GM08714 (cell line): ENCODE data around the gene SPG7.

ENCODE experiments used
- H3K4me3 ChIP-seq: fragments of 200-500 bp; sonication (Bioruptor generic); 2 replicates; pipeline ENCODE4 v1.5.1; 2014; ENCODE audit warnings: mild to moderate bottlenecking, low read length, inconsistent platforms
- ZNF274 ChIP-seq: IDR thresholded peaks from 2 replicates; pipeline ENCODE4 v1.6.1; 2012; ENCODE audit warnings: mild to moderate bottlenecking, low read depth, low read length

Gene SPG7

GRCh38 chr16:89491974-89492687 is 16.1 kb upstream of the SPG7 start:
- no peak for TF ChIP-seq ZNF274
- peak overlapping the region; percentile 94; the same call in 1 of the 2 replicates for H3K4me3 ChIP-seq

GRCh38 chr16:89493776-89494175 is 14.4 kb upstream of the SPG7 start:
- no peak for TF ChIP-seq ZNF274
- no peak overlapping the region for H3K4me3 ChIP-seq

DNA sequence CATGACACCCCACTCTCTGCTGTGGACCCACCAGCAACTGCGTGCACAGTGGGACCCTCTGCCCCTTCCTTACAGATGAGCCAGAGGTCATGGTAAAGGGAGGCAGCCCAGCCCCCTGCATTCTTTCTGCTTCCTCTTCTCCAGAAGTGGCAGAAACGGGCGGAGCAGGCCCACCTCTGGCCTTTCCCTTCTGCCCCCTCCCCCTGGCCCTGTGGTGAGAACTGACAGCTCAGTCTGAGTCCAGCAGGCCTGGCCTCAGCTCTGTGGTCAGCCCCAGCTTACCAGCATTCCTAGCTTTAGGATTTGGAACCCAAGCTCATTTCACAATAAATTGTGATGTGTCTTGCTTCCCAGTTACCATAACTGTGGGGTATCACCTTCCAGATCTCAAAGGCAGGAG is 13.1 kb upstream of the SPG7 start:
- H3K4me3 ChIP-seq = no peak overlapping the region
- no peak for TF ChIP-seq ZNF274

GRCh38 chr16:89498839-89499238 is 9.4 kb upstream of the SPG7 start:
- H3K4me3 ChIP-seq = no peak overlapping the region
- TF ChIP-seq ZNF274 = no peak

DNA sequence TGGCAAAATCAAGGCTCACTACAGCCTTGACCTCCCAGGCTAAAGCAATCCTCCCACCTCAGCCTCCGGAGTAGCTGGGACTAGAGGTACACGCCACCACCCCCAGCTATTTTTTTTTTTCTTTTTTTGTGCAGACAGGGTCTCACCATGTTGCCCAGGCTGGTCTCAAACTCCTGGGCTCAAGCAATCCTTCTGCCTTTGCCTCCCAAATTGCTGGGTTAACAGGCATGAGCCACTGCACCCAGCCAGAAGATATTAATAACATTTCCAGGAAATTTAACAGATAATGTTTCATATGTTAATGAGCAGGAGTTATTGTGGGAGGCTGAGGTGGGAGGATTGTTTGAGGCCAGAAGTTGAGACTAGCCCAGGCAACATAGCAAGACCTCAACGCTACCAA is 8.4 kb upstream of the SPG7 start:
- no peak overlapping the region for H3K4me3 ChIP-seq
- TF ChIP-seq ZNF274 = no peak

GRCh38 chr16:89502081-89502843 is 5.9 kb upstream of the SPG7 start:
- no peak for TF ChIP-seq ZNF274
- no peak overlapping the region for H3K4me3 ChIP-seq

- TF ChIP-seq ZNF274 = no peak
- H3K4me3 ChIP-seq = no peak overlapping the region
These were observed 4.1 kb upstream of the SPG7 start for GRCh38 chr16:89504091-89504490.

- no peak for TF ChIP-seq ZNF274
- peak overlapping the region; percentile 30; the same call in 1 of the 2 replicates for H3K4me3 ChIP-seq
These were observed 2.7 kb upstream of the SPG7 start for GRCh38 chr16:89505204-89506112.

DNA sequence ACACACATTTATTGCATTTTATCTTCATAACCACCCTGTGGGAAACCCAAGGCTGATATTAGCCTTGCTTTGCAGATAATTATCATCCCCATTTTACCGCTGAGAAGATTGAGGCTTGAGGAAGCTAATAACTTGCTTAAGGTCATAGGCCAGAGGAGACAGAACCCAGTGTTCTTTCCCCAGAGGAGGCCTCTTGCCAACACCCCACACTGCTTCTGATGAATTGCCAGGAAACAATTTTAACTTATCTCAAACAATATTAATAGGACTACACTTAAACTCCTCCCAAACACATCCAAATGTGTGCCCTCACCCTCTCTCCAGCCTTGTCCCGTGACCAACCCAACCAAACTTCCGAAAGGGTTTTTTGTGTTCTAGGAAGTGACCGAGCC is 2.1 kb upstream of the SPG7 start:
- no peak for TF ChIP-seq ZNF274
- peak overlapping the region; percentile 30; the same call in 1 of the 2 replicates for H3K4me3 ChIP-seq

- TF ChIP-seq ZNF274 = no peak
- H3K4me3 ChIP-seq = peak overlapping the region; percentile 88; the same call in 1 of the 2 replicates
These were observed 1.4 kb upstream of the SPG7 start for GRCh38 chr16:89506791-89507191.

DNA sequence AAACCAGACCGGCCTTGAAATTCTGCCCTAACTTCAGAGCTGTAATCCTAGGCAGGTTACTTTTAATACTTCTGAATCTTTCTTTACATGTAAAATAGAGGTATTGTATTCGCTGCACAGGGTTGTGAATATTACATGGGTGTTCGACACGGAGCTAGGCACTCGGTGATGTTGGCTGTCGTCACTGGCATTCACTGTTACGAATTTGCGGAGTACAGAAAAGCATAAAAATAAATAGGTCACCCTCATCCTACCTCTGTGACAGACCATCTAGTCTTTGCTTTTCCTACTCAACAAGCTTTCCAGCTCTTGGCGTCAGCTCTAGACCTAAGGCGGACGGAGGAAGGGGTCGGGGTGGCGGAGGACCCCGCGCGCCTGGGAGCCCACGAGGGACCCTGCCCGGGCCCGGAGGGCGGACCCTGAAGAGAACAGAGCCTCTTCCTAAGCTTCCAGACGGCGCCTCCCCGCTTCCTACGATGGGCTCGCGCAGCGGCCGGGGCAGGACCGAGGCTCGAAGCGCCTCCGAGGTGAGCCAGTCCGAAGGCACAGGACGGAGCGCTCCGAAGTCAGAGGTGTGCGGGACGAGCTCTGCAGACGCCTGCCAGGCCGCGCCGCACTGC is 879 bp upstream of the SPG7 start:
- TF ChIP-seq ZNF274 = no peak
- peak overlapping the region; percentile 88 for H3K4me3 ChIP-seq

GRCh38 chr16:89510526-89510925 is 2.3 kb downstream of the SPG7 start:
- no peak for TF ChIP-seq ZNF274
- no peak overlapping the region for H3K4me3 ChIP-seq

DNA sequence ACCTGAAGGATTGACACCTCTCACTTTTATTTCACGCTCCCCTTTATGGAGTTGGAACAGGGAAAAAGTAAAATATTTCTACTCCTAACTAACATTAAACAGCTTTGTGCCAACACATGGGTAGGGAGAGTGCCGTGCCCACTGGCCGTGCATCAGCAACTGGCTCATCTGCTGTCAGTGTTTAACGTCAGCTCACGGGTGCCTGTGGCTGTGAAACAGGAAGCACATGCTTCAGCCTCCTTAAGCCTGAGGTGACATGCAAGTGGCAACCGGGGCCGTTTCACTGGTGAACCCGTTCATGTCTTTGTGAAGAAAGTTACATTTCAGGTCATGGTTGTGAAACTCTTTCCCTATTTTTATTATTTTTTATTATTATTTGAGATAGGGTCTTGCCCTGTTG is 3.2 kb downstream of the SPG7 start:
- H3K4me3 ChIP-seq = no peak overlapping the region
- TF ChIP-seq ZNF274 = no peak

GRCh38 chr16:89512453-89512852 is 4.2 kb downstream of the SPG7 start:
- no peak for TF ChIP-seq ZNF274
- H3K4me3 ChIP-seq = no peak overlapping the region
